ENCODE results near the gene SIPA1.
A peak's percentile ranks its signal among the peaks of the same experiment; 100 is the strongest.

The SIPA1 gene, protein sequence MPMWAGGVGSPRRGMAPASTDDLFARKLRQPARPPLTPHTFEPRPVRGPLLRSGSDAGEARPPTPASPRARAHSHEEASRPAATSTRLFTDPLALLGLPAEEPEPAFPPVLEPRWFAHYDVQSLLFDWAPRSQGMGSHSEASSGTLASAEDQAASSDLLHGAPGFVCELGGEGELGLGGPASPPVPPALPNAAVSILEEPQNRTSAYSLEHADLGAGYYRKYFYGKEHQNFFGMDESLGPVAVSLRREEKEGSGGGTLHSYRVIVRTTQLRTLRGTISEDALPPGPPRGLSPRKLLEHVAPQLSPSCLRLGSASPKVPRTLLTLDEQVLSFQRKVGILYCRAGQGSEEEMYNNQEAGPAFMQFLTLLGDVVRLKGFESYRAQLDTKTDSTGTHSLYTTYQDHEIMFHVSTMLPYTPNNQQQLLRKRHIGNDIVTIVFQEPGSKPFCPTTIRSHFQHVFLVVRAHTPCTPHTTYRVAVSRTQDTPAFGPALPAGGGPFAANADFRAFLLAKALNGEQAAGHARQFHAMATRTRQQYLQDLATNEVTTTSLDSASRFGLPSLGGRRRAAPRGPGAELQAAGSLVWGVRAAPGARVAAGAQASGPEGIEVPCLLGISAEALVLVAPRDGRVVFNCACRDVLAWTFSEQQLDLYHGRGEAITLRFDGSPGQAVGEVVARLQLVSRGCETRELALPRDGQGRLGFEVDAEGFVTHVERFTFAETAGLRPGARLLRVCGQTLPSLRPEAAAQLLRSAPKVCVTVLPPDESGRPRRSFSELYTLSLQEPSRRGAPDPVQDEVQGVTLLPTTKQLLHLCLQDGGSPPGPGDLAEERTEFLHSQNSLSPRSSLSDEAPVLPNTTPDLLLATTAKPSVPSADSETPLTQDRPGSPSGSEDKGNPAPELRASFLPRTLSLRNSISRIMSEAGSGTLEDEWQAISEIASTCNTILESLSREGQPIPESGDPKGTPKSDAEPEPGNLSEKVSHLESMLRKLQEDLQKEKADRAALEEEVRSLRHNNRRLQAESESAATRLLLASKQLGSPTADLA

DNA sequence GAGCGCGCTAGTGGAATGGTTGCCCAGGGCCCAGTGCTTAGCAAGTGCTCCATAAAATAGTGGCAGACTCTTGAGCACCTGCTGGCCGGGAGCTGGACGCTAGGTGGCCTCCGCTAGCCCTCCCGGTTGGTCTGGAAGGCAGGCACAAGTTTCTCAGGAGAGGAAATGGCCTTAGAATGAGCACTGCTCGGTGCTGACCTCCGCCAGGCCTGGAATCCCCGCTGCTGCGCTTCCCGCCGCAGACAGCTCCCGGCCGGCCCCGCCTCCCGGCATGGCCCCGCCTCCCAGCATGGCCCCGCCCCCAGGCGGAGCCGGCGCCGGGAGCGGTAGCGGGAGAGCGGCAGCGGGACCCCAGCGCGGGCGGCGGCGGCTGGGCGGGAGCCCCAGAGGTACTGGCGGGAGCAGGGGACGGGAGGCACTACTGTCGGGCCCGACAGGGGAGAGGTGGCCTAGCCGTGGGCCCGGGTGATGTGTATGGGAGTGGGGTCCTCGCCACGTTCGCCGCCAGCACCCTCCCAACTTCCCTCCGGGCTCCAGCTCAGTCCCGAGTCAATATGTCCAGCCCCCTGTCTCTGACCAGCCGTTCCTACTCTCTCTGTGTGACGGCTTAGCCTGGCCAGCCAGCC is at the start of gene SIPA1:
SIPA1 (plus strand) TSS at position 308 of the 626 bp plus-strand sequence. CDS start 2,821 bp downstream, outside the sequence.
- FAIRE-seq, result peak; percentile 95
- peak; percentile 95 for DNase-seq (ENCODE audit: insufficient read length, low spot score)

DNA sequence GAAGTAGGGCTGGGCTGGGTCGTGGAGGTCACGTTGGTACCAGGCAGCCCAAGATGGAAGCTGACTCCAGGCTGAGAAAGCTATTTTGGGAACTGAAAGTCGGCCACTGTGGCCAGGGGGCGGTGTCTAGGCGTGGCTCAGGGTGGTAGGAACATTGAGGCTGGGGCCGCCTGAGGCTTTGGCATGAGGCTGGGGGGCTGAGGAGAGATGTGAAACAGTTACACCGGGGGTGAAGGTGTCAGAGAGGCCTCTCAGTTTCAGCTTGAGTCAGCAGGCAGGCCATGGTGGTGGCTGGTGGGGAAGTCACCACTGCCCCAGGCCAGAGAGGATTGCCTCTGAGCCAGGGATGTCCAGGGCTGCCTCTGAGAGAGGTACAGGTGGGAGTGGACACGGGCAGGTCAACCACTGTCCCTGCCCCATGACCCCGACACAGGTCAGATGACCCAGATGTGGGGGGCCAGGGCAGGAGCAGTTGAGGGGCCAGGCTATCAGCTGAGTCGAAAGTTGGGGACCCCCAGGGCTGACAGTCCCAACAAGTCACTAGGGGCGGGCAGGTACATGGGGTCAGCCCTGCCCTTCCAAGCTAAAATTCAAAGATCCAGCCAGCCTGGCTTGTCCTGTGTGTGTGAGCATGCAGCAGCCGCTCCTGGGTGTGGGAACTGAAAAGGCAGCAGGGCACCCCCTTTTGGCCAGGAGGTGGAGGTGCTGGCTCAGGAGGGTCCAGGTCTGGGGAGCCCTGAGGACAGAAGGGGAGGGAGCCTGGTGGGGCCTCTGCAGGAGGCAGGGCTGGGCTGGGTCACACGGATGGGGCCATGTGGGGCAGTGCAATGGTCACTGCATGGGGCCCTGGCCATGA is 49.5 kb upstream of the SIPA1 start:
- FAIRE-seq (peak; percentile 73), DNase-seq (ENCODE audit: insufficient read length, low spot score) (peak; percentile 75)

- FAIRE-seq (no peak), DNase-seq (ENCODE audit: insufficient read length, low spot score) (no peak)
These were observed 48.3 kb upstream of the SIPA1 start for GRCh38 chr11:65589444-65590239.

GRCh38 chr11:65590240-65590738 is 47.6 kb upstream of the SIPA1 start:
- FAIRE-seq, result no peak
- DNase-seq (ENCODE audit: insufficient read length, low spot score), result no peak

DNA sequence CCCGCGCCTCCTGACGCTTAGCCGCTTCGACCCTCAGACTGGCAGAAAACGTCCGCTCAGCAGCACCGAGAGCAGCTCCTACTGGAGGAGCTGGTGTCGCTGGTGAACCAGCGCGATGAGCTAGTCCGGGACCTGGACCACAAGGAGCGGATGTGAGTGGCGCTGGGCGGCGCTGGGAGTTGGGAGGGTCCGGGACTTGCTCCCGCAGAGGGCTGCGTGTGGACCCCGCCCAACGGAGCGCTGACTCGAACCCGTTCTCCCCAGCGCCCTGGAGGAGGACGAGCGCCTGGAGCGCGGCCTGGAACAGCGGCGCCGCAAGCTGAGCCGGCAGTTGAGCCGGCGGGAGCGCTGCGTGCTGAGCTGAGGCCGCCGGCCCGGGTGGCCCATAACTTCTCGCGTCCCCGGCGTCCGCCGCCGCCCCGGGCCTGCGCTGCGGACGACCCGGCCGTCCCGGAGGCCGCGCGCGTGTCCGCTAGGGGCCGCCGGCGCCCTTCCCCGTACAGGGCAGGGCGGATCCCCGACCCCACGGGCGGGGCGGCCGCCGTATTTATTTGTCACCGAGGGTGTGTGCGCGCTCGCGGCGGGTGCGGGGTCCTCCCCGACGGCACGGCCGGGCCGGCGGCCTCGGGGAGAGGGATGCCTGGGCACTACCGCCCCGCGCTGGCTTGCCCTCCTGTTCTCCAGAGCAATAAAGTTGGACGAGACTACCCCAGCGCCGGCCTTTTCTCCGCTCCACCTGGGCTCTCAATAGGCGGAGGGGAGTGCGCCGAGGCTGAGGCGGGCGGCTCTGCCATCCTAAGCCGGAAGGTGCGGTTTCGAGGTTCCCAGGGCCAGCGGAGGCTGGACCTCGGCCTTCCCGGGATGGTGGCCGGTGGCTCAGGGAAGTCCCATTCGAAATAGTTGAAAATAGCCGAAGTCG is 45.7 kb upstream of the SIPA1 start:
- FAIRE-seq, result no peak
- DNase-seq (ENCODE audit: insufficient read length, low spot score), result no peak

- no peak for FAIRE-seq
These were observed 44.9 kb upstream of the SIPA1 start for GRCh38 chr11:65592858-65593517.

GRCh38 chr11:65593518-65594414 is 44.1 kb upstream of the SIPA1 start:
- peak; percentile 60 for FAIRE-seq
- no peak for DNase-seq (ENCODE audit: insufficient read length, low spot score)

More at GRCh38 chr11:65592858-65593517, 44.9 kb upstream of the SIPA1 start:
- no peak for DNase-seq (ENCODE audit: insufficient read length, low spot score)

DNA sequence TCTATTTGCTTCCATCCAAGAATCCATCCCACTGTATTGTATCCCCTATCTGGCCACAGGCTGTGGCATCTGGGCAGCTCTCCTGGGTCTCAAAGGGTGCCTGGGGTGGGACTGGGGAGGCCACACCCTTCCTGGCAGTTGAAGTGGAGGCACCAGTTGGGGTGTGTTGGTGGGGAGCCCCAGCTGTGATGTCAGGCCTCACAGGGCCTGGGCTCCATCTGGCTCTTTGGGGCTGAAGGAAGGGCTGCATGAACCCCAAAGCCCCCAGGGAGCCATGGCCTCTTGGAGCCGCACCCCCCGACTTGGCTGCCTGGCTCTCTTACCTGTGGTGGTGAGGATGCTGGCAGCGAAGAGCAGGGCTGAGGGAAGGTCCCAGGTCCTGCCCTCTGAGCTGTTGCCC is 42.8 kb upstream of the SIPA1 start:
- DNase-seq (ENCODE audit: insufficient read length, low spot score), result no peak
- no peak for FAIRE-seq

DNA sequence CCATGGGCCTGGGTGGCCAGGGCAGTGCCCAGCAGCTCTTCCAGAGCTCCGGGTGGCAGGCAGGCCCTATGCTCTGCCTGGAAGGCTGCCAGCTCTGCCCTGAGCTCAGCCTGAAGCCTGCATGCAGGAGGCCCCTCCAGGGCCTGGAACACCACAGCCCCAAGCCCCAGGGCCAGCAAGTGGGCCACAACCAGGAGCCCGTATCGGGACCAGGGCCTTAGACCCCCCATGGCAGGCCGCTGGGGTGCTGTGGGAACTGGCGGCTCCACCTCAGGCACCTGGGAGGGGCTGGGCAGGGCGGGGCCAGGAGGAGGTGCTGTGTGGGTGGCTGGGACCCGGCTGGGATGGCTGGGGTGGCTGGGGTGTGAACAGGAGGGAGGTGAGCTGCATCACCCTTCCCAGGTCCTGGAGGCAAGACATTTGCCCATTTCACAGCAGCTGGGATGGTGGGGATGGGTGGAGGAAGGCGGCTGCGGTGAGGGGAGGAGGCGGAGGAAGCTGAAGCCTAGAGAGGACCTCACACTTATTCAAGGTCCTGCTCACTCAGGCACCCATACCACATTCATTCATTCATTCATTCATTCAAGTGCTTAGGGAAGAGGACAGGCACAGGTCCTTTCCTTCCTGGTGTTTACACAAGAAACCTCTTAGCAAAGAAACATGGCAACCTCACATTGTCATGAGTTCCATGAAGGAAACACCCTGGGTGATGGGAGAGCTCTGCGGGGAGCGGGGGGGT is 42.2 kb upstream of the SIPA1 start, which contains the start of gene KCNK7:
KCNK7 (minus strand) TSS at position 258 of the 739 bp plus-strand sequence; CDS start at position 230, 28 bp downstream.
- FAIRE-seq, result peak; percentile 16
- no peak for DNase-seq (ENCODE audit: insufficient read length, low spot score)

- no peak for DNase-seq (ENCODE audit: insufficient read length, low spot score)
- no peak for FAIRE-seq
These were observed 41.4 kb upstream of the SIPA1 start for GRCh38 chr11:65596520-65596919.

GRCh38 chr11:65598258-65598699 is 39.6 kb upstream of the SIPA1 start:
- no peak for DNase-seq (ENCODE audit: insufficient read length, low spot score)

GRCh38 chr11:65599216-65599954 is 38.5 kb upstream of the SIPA1 start:
- no peak for DNase-seq (ENCODE audit: insufficient read length, low spot score)
- FAIRE-seq, result no peak

More at GRCh38 chr11:65598258-65598699, 39.6 kb upstream of the SIPA1 start:
- FAIRE-seq, result no peak

DNA sequence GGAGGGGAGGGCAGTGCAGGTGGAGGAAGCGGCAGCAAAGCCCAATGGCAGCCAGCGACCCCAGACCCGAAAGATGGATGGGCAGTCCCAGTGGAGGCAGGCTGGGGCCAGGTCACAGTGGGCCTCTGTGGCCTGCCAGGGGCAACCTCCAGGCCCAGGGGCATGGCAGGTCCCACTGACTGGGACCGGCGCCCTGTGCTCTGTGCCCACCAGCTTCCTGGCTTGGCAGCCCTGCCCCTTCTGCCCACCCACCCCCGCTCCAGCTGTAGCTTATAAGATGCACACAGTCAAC is 38.0 kb upstream of the SIPA1 start:
- FAIRE-seq (no peak), DNase-seq (ENCODE audit: insufficient read length, low spot score) (no peak)

DNA sequence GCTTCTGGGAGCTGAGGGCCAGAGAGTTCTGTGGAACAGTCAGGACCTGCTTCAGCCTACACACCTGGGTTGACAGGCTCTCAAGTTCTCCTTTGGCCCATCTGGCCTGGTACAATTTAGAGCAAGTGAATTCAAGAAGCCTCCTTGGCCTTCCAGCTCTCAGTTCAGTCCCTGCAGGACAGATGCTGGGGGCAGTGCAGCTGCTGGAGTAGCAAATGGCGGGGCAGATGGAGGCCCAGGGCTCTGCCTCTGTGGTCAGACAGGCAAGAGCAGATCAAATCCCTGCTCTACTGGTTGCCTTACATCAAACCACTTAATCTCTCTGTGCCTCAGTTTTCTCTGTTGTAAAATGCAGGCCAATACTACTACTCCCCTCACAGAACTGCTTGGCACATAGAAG is 33.6 kb upstream of the SIPA1 start:
- DNase-seq (ENCODE audit: insufficient read length, low spot score) (no peak), FAIRE-seq (no peak)
